CD14-positive monocyte (primary cell): Measurements from ENCODE around the gene ITPRIPL2. TPM values are rescaled to one million over a fixed set of nuclear protein-coding genes. Genes with fewer than 3 reads are reported as not detected.

Experiments
- DNase-seq, 3 donors: peaks; one replicate each; pipeline ENCODE4 v3.0.0-alpha.2; 2011 to 2022
- H2AFZ ChIP-seq: 2 replicates; pipeline ENCODE4 v1.6.0; 2012; ENCODE audit warnings: mild to moderate bottlenecking, low read depth, low read length, inconsistent platforms; ENCODE audit not compliant: insufficient read depth, poor library complexity, severe bottlenecking
- H3K27ac ChIP-seq, 2 donors: 1 replicate in 1 of 2; 2 replicates in 1 of 2; pipeline ENCODE4 v1.5.1; 2012 to 2013; ENCODE audit warnings: low read length in 2 of 2, control low read depth in 1 of 2, inconsistent platforms in 1 of 2, low read depth in 1 of 2, mild to moderate bottlenecking in 1 of 2
- H3K27me3 ChIP-seq, 2 donors: one replicate each; pipeline versions ENCODE4 v1.6.0 to v1.6.1; 2011 to 2013; ENCODE audit warnings: low read length in 2 of 2; ENCODE audit not compliant: control insufficient read depth in 2 of 2, insufficient read depth in 2 of 2
- H3K36me3 ChIP-seq, 2 donors: replicated peaks in 1 of 2; 1 replicate in 1 of 2; 2 replicates in 1 of 2; pipeline versions ENCODE4 v1.5.1 to v1.6.1; 2012 to 2013; ENCODE audit warnings: low read length in 2 of 2, control low read depth in 1 of 2, inconsistent platforms in 1 of 2, mild to moderate bottlenecking in 1 of 2; ENCODE audit not compliant: insufficient read depth in 2 of 2, control insufficient read depth in 1 of 2
- H3K4me1 ChIP-seq, 2 donors: 1 replicate in 1 of 2; 2 replicates in 1 of 2; pipeline versions ENCODE4 v1.5.1 to v1.6.1; 2012 to 2013; ENCODE audit warnings: low read length in 2 of 2, control low read depth in 1 of 2, inconsistent platforms in 1 of 2, mild to moderate bottlenecking in 1 of 2, moderate library complexity in 1 of 2; ENCODE audit not compliant: insufficient read depth in 2 of 2, control insufficient read depth in 1 of 2
- H3K4me2 ChIP-seq: replicated peaks from 2 replicates; pipeline ENCODE3; 2012; ENCODE audit warnings: low read length, moderate library complexity, mild to moderate bottlenecking; ENCODE audit not compliant: poor library complexity, severe bottlenecking; ENCODE audit errors: extremely low read depth
- H3K4me3 ChIP-seq, 3 experiments: fragments of 200-600 bp in 1 of 3; sonication (generic) in 1 of 3; replicated peaks in 1 of 3; 1 replicate in 2 of 3; 2 replicates in 1 of 3; pipeline ENCODE4 v1.5.1; 2011 to 2013; ENCODE audit warnings: low read length in 3 of 3, mild to moderate bottlenecking in 3 of 3, control low read depth in 2 of 3, low read depth in 2 of 3, inconsistent platforms in 1 of 3, moderate library complexity in 1 of 3
- H3K79me2 ChIP-seq: 2 replicates; pipeline ENCODE4 v1.6.0; 2012; ENCODE audit warnings: mild to moderate bottlenecking, control low read depth, inconsistent platforms, low read length, moderate library complexity; ENCODE audit not compliant: insufficient read depth
- H3K9ac ChIP-seq: 2 replicates; pipeline ENCODE4 v1.6.0; 2017; ENCODE audit warnings: low read length, mild to moderate bottlenecking; ENCODE audit not compliant: insufficient read depth, poor library complexity, severe bottlenecking
- H3K9me3 ChIP-seq, 2 donors: replicated peaks in 1 of 2; 1 replicate in 1 of 2; 2 replicates in 1 of 2; pipeline versions ENCODE4 v1.5.1 to v1.6.1; 2012 to 2013; ENCODE audit warnings: low read length in 2 of 2, control low read depth in 1 of 2; ENCODE audit not compliant: control insufficient read depth in 1 of 2, insufficient read depth in 1 of 2
- H4K20me1 ChIP-seq: 2 replicates; pipeline ENCODE4 v1.6.0; 2012; ENCODE audit warnings: mild to moderate bottlenecking, low read length, control low read depth, moderate library complexity; ENCODE audit not compliant: insufficient read depth
- H3K27ac Mint-ChIP-seq, 7 donors: one replicate each; pipeline ENCODE4 v1.8.0; 2020; ENCODE audit warnings: mild to moderate bottlenecking in 7 of 7, mixed read lengths in 7 of 7, moderate library complexity in 6 of 7, inconsistent platforms in 2 of 7
- H3K27me3 Mint-ChIP-seq, 3 donors: one replicate each; pipeline ENCODE4 v1.8.0; 2021 to 2022; ENCODE audit warnings: low read depth in 3 of 3, mild to moderate bottlenecking in 3 of 3, mixed read lengths in 3 of 3, moderate library complexity in 3 of 3, inconsistent platforms in 1 of 3
- H3K36me3 Mint-ChIP-seq, 2 donors: one replicate each; pipeline ENCODE4 v1.8.0; 2020; ENCODE audit warnings: mixed read lengths in 2 of 2, inconsistent platforms in 1 of 2, mild to moderate bottlenecking in 1 of 2
- H3K4me1 Mint-ChIP-seq: one replicate; pipeline ENCODE4 v1.8.0; 2020; ENCODE audit warnings: mild to moderate bottlenecking, mixed read lengths
- H3K4me3 Mint-ChIP-seq, 2 donors: one replicate each; pipeline ENCODE4 v1.8.0; 2020; ENCODE audit warnings: mild to moderate bottlenecking in 2 of 2, mixed read lengths in 2 of 2, moderate library complexity in 1 of 2
- H3K9me3 Mint-ChIP-seq, 7 donors: one replicate each; pipeline ENCODE4 v1.8.0; 2020 to 2022; ENCODE audit warnings: mixed read lengths in 7 of 7, mild to moderate bottlenecking in 6 of 7, moderate library complexity in 6 of 7, inconsistent platforms in 2 of 7
- CTCF ChIP-seq: fragments of 200-600 bp; IDR thresholded peaks from one replicate; pipeline ENCODE4 v1.8.0; 2022; ENCODE audit warnings: antibody characterized with exemption, mild to moderate bottlenecking
- WGBS: methylation state at CpG from one replicate; pipeline ENCODE4 v1.1.5; 2013; ENCODE audit warnings: missing lambda C conversion rate; ENCODE audit not compliant: insufficient coverage; 5-methylcytosine and 5-hydroxymethylcytosine counted together
- intact Hi-C, 2 donors: fragments of 100-400 bp; cut with micrococcal nuclease; formaldehyde crosslinking; loops; one replicate each; pipeline versions ENCODE4 v1.15.0 to v1.15.1; 2023
- polyA plus RNA-seq, 3 donors: library from polyadenylated mRNA; depleted of rRNA in 1 of 3; unstranded in 2 of 3; stranded (reverse) in 1 of 3; fragments of 300-500 nt in 2 of 3; fragments of >200 nt in 1 of 3; fragmentation: Illumina TruSeq in 2 of 3; gene quantifications; 1 replicate in 2 of 3; 2 replicates in 1 of 3; pipeline ENCODE4 v1.2.3, GENCODE V29; 2012 to 2021

The ITPRIPL2 gene
- polyA plus RNA-seq, 3 donors = 7.9 to 9.0 (median 8.2) TPM

GRCh38 chr16:19164285-19164684, 50.5 kb downstream of the ITPRIPL2 start:
- Mint-ChIP-seq H3K27ac (no peak overlapping the region), H3K9me3 (peaks cover 0 to 6% (median 4%) of the 10 kb centered on the region in 7 donors), H3K36me3 (no peaks in the 10 kb centered on the region), H3K4me3 (no peak overlapping the region), H3K4me1 (peaks cover 2% of the 10 kb centered on the region), H3K27me3 (peaks cover 16 to 25% (median 19%) of the 10 kb centered on the region in 3 donors)
- H3K9me3 ChIP-seq = no peaks in the 10 kb centered on the region
- H3K9ac ChIP-seq = no peak overlapping the region
- WGBS = 94% methylated on average over 4 of the region's 4 CpGs
- H3K4me1 ChIP-seq = peaks cover 13 to 19% of the 10 kb centered on the region in 2 donors
- intact Hi-C loops = no loop called here
- no peaks in the 10 kb centered on the region for H3K36me3 ChIP-seq
- H3K4me3 ChIP-seq = no peak overlapping the region
- H3K27ac ChIP-seq = no peak overlapping the region
- peaks cover 6 to 21% of the 10 kb centered on the region in 2 donors for H3K27me3 ChIP-seq
- H3K79me2 ChIP-seq = no peaks in the 10 kb centered on the region
- no peak overlapping the region for H2AFZ ChIP-seq
- TF ChIP-seq CTCF = no peak
- no peak for DNase-seq
- H3K4me2 ChIP-seq = no peak overlapping the region
- no peaks in the 10 kb centered on the region for H4K20me1 ChIP-seq

GRCh38 chr16:19165101-19165500, 51.3 kb downstream of the ITPRIPL2 start:
- H3K4me1 Mint-ChIP-seq = peaks cover 6% of the 10 kb centered on the region
- Histone ChIP-seq H3K4me3 (no peak overlapping the region), H2AFZ (no peak overlapping the region), H4K20me1 (no peaks in the 10 kb centered on the region), H3K27me3 (peaks cover 12 to 29% of the 10 kb centered on the region in 2 donors), H3K79me2 (no peaks in the 10 kb centered on the region), H3K9me3 (no peaks in the 10 kb centered on the region), H3K4me2 (no peak overlapping the region), H3K9ac (no peak overlapping the region), H3K4me1 (peaks cover 13 to 21% of the 10 kb centered on the region in 2 donors), H3K27ac (no peak overlapping the region), H3K36me3 (no peaks in the 10 kb centered on the region)
- WGBS = 93% methylated on average over 4 of the region's 5 CpGs
- DNase-seq = no peak
- TF ChIP-seq CTCF = no peak
- no peak overlapping the region for H3K4me3 Mint-ChIP-seq
- intact Hi-C loops = loop anchor here (5.0 kb wide), 3 partner anchors 78 to 337 kb away; no protein-coding TSS in a partner anchor
- peaks cover 23 to 33% (median 25%) of the 10 kb centered on the region in 3 donors for H3K27me3 Mint-ChIP-seq
- H3K36me3 Mint-ChIP-seq = peaks cover 0 to 2% of the 10 kb centered on the region in 2 donors
- H3K27ac Mint-ChIP-seq = no peak overlapping the region
- peaks cover 0 to 10% (median 4%) of the 10 kb centered on the region in 7 donors for H3K9me3 Mint-ChIP-seq
